Left ventricle myocardium inferior (tissue), 1 donor: ENCODE data around the gene PHLDB3. TPM values are rescaled to one million over a fixed set of nuclear protein-coding genes. Genes with fewer than 3 reads are reported as not detected.
A peak's percentile ranks its signal among the peaks of the same experiment; 100 is the strongest.

ENCODE experiments used
- DNase-seq: peaks from one replicate; pipeline ENCODE4 v3.0.0-alpha.2; 2020
- H3K27ac ChIP-seq: fragments of 200-600 bp; replicated peaks from 2 replicates; pipeline ENCODE4 v1.8.0; 2021
- H3K27me3 ChIP-seq: fragments of 200-600 bp; 2 replicates; pipeline ENCODE4 v1.8.0; 2021; ENCODE audit warnings: low read depth
- H3K36me3 ChIP-seq: fragments of 200-600 bp; 2 replicates; pipeline ENCODE4 v1.8.0; 2021
- H3K4me1 ChIP-seq: fragments of 200-600 bp; 2 replicates; pipeline ENCODE4 v1.8.0; 2021
- H3K4me3 ChIP-seq: fragments of 200-600 bp; 2 replicates; pipeline ENCODE4 v1.8.0; 2021; ENCODE audit warnings: mild to moderate bottlenecking, moderate library complexity
- H3K9me3 ChIP-seq: fragments of 200-600 bp; replicated peaks from 2 replicates; pipeline ENCODE4 v1.8.0; 2021
- CTCF ChIP-seq: fragments of 200-600 bp; IDR thresholded peaks from 2 replicates; pipeline ENCODE4 v1.8.0; 2021; ENCODE audit warnings: antibody characterized with exemption, mild to moderate bottlenecking, borderline replicate concordance
- intact Hi-C: fragments of 100-400 bp; cut with micrococcal nuclease; formaldehyde crosslinking; loops from one replicate; pipeline ENCODE4 v1.11.0; 2022
- total RNA-seq: library from RNA; stranded (reverse); fragmentation: NEBNext Ultra II Directional; extraction: Animal tissue kit (Norgen Biotek cat#: 25700); gene quantifications from one replicate; pipeline ENCODE4 v1.2.1, GENCODE V29; 2021
- donor health status: DM: no; HTN: yes; CAD: no; lungs with severe emphysema.

The PHLDB3 gene
- total RNA-seq, 1 donor from 2014 or later: 4.5 TPM

- Histone ChIP-seq H3K27ac (peak overlapping the region; percentile 81), H3K4me3 (peak overlapping the region; percentile 66), H3K4me1 (peaks cover 13% of the 10 kb centered on the region), H3K9me3 (no peaks in the 10 kb centered on the region), H3K36me3 (no peaks in the 10 kb centered on the region), H3K27me3 (no peaks in the 10 kb centered on the region)
- TF ChIP-seq CTCF: no peak
- intact Hi-C loops: no loop called here
- no peak for DNase-seq
These were observed 30.1 kb downstream of the PHLDB3 start for GRCh38 chr19:43474487-43474886.

- no peaks in the 10 kb centered on the region for H3K9me3 ChIP-seq
- no peak overlapping the region for H3K4me3 ChIP-seq
These were observed 33.5 kb downstream of the PHLDB3 start for GRCh38 chr19:43471091-43471490.

GRCh38 chr19:43470288-43470687 lies 34.3 kb downstream of the PHLDB3 start:
- peaks cover 12% of the 10 kb centered on the region for H3K27me3 ChIP-seq
- intact Hi-C loops: no loop called here
- H3K4me1 ChIP-seq: peaks cover 8% of the 10 kb centered on the region
- no peak for DNase-seq
- H3K9me3 ChIP-seq: no peaks in the 10 kb centered on the region
- H3K27ac ChIP-seq: no peak overlapping the region
- no peak for TF ChIP-seq CTCF
- no peak overlapping the region for H3K4me3 ChIP-seq
- no peaks in the 10 kb centered on the region for H3K36me3 ChIP-seq

More at GRCh38 chr19:43471091-43471490, 33.5 kb downstream of the PHLDB3 start:
- no peak overlapping the region for H3K27ac ChIP-seq
- peaks cover 13% of the 10 kb centered on the region for H3K4me1 ChIP-seq
- TF ChIP-seq CTCF: no peak
- no peak for DNase-seq
- intact Hi-C loops: no loop called here
- peaks cover 4% of the 10 kb centered on the region for H3K27me3 ChIP-seq
- H3K36me3 ChIP-seq: no peaks in the 10 kb centered on the region

- Histone ChIP-seq H3K36me3 (no peaks in the 10 kb centered on the region), H3K27ac (no peak overlapping the region), H3K4me1 (peaks cover 7% of the 10 kb centered on the region), H3K4me3 (no peak overlapping the region), H3K9me3 (no peaks in the 10 kb centered on the region), H3K27me3 (peaks cover 16% of the 10 kb centered on the region)
- TF ChIP-seq CTCF: no peak
- intact Hi-C loops: no loop called here
- no peak for DNase-seq
These were observed 35.4 kb downstream of the PHLDB3 start for GRCh38 chr19:43469160-43469480.

- H3K27ac ChIP-seq: no peak overlapping the region
- no peaks in the 10 kb centered on the region for H3K9me3 ChIP-seq
- no peak overlapping the region for H3K4me3 ChIP-seq
- H3K4me1 ChIP-seq: peaks cover 13% of the 10 kb centered on the region
- TF ChIP-seq CTCF: no peak
- peaks cover 16% of the 10 kb centered on the region for H3K27me3 ChIP-seq
- intact Hi-C loops: no loop called here
- no peaks in the 10 kb centered on the region for H3K36me3 ChIP-seq
- DNase-seq: no peak
These were observed 36.0 kb downstream of the PHLDB3 start for GRCh38 chr19:43468354-43469159.
